ENCODE data around the gene PODN.

PODN gene

GRCh38 chr1:53051676-53052075 lies 10.3 kb upstream of the PODN start:
- no peak for DNase-seq

- no peak for DNase-seq
These were observed 4.9 kb upstream of the PODN start for GRCh38 chr1:53057127-53057526.

GRCh38 chr1:53060579-53060978 lies 1.4 kb upstream of the PODN start:
- DNase-seq: no peak

GRCh38 chr1:53061123-53061858 lies 722 bp upstream of the PODN start:
- DNase-seq: no peak

- DNase-seq: no peak
These were observed 937 bp downstream of the PODN start for GRCh38 chr1:53062708-53063591.

DNA sequence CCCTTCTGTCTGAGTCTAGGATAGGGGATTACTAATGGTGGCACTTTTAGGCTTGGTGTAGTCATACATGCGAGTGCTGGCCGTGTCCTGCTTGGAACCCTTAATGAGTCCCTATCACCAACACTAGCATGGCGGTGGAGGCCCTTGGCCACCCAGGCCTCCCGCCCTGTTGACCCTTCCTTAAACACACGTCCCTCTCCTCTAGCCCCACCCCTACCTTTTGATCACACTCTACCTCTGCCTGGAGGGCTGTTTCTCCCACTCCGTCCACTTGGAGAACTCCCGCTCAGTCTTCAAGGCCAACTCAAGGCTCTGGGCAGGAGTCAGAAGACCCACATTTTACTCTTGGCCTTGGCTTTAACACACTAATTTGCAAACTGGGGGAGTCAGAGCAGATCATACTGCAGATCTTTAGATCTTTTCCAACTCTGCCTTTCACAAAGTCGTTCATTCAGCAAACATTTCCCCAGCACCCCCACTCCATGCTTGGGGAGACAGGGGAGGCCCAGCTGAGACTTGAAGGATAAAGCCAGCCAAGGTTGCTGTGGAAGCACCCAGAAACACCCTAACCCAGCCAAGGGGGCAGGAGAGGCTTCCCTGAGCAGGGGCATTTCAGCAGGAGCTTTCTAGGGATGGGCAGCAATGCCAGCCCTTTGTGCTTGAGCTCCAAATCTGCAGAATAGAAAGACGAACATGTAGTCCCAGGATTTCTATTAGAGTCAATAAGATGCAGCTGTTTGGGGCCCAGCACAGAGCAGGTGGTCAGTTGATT lies 1.9 kb downstream of the PODN start:
- no peak for DNase-seq

DNA sequence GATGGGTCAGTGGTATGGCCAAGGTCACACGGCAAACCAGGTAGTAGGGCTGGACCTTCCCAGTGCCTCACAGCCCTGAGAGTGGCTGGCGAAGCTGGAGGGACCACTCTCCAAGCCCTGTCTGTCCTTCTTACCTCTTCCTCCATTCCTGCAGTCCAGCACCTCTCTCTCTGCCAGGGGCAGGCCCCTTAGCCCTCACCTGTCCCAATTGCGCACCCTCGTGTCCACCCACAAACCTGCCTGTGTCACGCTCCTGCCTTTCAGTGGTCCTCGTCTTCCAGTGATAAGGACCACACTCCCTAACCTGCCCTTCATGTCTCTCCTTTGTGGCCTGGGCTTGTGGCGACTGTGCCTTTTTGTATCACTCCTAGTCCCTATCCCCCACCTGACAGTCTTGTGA lies 3.4 kb downstream of the PODN start:
- DNase-seq: no peak

DNA sequence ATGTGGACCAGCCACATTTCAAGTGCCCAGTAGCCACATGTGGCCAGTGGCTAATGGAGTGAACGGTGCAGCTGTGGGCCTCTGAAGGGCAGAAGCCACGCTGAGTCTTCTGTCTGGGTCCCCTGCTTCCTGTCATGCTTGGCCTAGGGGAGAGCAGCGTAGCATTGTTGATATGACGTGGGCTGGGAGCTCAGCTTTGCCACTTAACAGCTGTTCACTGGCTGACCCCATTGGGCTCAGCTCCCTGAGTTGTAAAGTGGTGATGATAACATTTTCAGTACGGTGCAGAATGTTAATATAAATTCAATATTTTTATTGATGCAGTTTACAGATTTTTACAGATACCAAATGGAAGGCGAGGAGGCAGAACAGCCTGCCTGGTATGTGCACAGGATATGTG lies 4.5 kb downstream of the PODN start:
- no peak for DNase-seq

GRCh38 chr1:53066891-53067738 lies 5.1 kb downstream of the PODN start:
- DNase-seq: no peak

DNA sequence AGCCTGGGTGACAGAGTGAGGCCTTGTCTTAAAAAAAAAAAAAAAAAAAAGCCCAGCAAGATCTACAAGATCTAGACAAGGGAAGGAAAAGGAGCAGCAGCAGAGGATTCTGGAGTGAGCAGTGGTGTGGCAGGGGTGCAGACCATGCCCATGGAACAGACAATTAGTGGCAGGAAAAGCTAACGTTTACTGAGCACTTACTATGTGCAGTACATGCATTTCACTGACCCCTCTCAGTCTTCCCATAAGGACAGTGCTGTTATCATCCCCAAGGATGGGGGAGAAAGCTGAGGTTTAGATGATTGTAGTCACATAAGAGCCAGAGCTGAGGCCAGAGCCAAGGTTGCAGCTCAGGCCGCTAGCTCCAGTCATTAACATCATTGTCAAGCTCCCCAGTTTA lies 5.9 kb downstream of the PODN start:
- no peak for DNase-seq

GRCh38 chr1:53068314-53069099 lies 6.5 kb downstream of the PODN start:
- no peak for DNase-seq

GRCh38 chr1:53069265-53069662 lies 7.3 kb downstream of the PODN start:
- DNase-seq: no peak

GRCh38 chr1:53069663-53070327 lies 7.8 kb downstream of the PODN start:
- DNase-seq: no peak

GRCh38 chr1:53070621-53071020 lies 8.6 kb downstream of the PODN start:
- no peak for DNase-seq

GRCh38 chr1:53071167-53071865 lies 9.3 kb downstream of the PODN start:
- no peak for DNase-seq

DNA sequence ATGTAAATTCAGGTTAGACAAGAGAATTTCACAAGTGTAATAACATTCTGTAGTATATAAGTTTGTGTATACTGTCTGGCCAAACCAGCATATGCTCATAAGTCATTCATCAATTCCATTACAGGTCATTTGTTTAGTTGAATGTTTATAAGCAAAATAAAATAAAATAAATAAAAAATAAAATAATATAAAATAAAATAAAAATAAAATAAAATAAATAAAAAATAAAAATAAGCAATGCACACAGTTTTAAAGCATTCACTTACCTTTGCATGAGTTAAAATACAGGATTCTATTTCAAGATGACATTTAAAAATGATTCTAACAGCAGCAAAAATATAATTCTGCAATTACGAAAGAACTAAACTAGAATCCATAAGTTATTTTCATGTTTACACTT lies 9.9 kb downstream of the PODN start:
- no peak for DNase-seq

DNA sequence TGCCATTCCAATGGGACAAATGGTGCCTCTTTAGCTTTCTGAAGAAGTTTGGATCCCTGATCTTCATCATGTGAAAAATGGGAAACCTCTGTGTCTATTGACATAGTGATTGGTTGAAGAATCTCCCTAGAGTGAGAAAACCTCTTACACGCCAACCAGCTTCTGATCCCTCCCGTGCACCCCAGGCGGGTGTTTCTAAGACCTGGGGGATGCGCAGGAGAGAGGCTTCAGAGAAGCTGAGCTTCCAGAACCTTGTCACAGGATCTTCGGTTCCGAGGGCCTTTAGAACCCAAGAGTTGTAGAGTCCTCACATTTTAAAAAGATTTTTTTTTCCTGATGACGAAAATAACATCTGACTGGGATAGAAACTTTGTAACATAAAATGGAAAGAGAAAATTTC lies 11.3 kb downstream of the PODN start:
- DNase-seq: no peak

GRCh38 chr1:53073868-53074311 lies 11.9 kb downstream of the PODN start:
- DNase-seq: no peak

DNA sequence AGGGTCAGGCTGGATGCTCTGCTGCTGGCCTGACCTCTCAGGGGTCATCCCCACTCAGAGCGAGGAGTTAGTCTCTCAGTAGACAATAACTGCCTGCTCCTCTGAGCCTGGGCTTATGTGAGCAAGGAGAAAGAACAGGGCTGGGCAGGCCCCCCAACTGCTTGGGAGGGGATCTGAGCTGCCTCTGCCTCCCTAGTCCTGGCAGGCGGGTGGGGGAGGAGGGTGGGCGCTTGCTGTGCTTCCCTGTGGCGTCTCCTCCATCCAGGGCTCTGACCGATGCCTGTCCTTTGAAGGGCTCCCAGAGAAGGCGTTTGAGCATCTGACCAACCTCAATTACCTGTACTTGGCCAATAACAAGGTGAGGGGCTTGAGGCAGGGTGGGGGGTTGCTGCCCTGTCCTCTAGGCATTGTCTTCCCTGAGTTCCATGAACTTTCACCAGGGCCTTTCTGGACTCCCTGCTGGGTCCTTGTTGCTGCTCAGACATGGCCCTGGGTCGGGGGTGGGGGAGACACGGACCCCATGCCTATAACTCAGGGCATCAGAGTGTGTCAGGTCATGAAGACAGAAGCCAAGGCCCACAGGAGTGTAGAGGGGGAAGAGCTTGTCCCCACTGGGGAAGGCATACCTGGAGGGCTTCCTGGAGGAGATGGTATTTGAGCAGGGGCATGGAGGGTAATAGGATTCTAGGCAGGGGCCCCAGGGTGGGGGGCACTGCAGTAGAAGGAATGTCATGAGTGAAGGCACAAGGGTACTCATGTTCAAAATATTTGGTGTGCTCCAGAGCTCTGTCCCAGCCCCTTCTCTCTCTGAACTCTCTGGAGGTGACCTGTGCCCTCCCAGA lies 12.5 kb downstream of the PODN start:
- DNase-seq: no peak

All from stimulated activated CD4-positive, alpha-beta T cell treated with anti-CD3 and anti-CD28 coated beads, Interleukin-4, amount 100 ng/mL, for 4 hours (primary cell).